ENCODE data around the gene CNGB1. TPM values are rescaled to one million over a fixed set of nuclear protein-coding genes. Genes with fewer than 3 reads are reported as not detected.

The CNGB1 gene
- total RNA-seq, 1 donor from 2014 or later, result 0.91 TPM

DNA sequence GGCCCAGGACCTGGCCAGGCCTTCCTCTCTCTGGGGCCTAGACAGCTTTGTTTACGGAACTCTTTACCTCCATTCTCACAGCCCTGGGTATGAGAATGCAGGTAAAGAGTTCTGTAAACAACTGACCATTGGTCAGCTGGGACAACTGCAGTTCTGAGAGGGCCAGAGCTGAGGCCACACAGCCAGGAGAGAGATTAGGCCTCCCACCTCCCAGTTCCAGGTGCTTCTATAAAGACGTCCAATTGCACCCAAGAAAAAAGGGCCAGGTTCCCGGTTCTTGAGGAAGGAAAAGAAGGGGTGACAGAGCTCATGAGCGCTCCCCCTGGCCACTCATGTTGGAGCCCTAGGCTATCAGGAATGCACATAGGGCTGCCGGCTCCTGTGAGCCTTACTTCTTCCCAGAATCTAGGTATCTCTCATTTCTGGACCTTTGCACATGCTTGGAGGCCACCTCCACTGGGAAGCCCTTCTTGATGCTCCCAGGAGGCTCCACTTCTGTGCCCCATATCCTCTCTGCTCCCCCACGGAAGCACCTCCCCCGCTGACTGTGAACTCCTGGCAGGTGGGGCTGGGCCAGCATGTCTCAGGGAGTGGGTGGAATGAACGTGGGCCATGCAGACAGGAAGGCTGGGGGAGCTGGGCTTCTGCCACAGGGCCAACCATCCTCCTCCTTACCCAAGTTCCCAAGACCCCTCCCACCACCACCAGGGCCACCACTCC, 13.1 kb downstream of the CNGB1 start:
- Mint-ChIP-seq H3K36me3 (ENCODE audit: unreplicated experiment) (no peaks in the 10 kb centered on the region), H3K9me3 (ENCODE audit: unreplicated experiment) (peaks cover 8% of the 10 kb centered on the region), H3K4me3 (ENCODE audit: unreplicated experiment) (no peak overlapping the region), H3K27me3 (ENCODE audit: unreplicated experiment) (peaks cover 7% of the 10 kb centered on the region), H3K27ac (ENCODE audit: unreplicated experiment) (no peak overlapping the region), H3K4me1 (ENCODE audit: low read depth, unreplicated experiment) (no peaks in the 10 kb centered on the region)
- no peak for TF ChIP-seq CTCF (IDR thresholded peaks at IDR 0.05; ENCODE audit: partially characterized antibody, unreplicated experiment)
- no peak for DNase-seq

DNA sequence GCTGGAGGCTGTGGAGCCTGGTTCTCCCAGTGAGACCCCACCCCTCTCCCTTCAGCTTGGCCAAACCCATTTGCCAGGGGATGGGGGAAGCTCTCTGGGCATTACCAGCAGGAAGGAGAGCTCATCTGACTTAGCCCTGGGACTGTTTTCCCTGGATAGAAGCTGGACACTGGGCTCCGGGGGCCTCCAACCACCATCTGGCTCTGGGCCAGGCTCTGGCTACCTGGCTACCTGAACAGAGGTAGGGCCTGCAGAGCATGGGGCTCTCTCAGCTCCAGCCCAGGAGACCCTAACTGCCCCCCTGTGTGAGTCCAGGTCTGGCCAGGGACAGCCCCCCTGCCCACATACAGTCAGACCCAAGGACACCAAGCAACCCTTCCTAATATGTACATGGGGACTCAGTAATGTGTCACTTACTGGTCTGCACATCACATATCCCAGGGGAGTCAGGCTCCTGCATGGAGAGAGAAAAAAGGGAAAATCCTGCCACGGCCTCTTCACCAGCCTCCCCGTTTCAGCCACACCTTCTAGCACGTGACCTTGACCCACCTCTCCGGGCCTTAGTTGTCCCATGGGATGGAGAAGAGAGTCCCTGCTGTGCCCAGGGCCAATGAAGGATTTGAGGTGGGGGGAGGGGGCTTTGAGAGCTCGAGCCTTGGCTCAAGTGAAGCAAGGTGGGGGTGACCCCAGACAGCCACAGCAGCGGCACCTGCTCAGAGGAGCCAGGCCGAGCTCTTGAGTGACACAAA, 13.8 kb downstream of the CNGB1 start:
- H3K9me3 Mint-ChIP-seq (ENCODE audit: unreplicated experiment), result peaks cover 6% of the 10 kb centered on the region
- no peaks in the 10 kb centered on the region for H3K4me1 Mint-ChIP-seq (ENCODE audit: low read depth, unreplicated experiment)
- DNase-seq, result no peak
- peaks cover 7% of the 10 kb centered on the region for H3K27me3 Mint-ChIP-seq (ENCODE audit: unreplicated experiment)
- no peak for TF ChIP-seq CTCF (IDR thresholded peaks at IDR 0.05; ENCODE audit: partially characterized antibody, unreplicated experiment)
- H3K4me3 Mint-ChIP-seq (ENCODE audit: unreplicated experiment), result no peak overlapping the region
- no peak overlapping the region for H3K27ac Mint-ChIP-seq (ENCODE audit: unreplicated experiment)
- no peaks in the 10 kb centered on the region for H3K36me3 Mint-ChIP-seq (ENCODE audit: unreplicated experiment)

GRCh38 chr16:57956270-57956808, 14.6 kb downstream of the CNGB1 start:
- H3K36me3 Mint-ChIP-seq (ENCODE audit: unreplicated experiment), result no peaks in the 10 kb centered on the region
- no peak for TF ChIP-seq CTCF (IDR thresholded peaks at IDR 0.05; ENCODE audit: partially characterized antibody, unreplicated experiment)
- no peak for DNase-seq
- peaks cover 6% of the 10 kb centered on the region for H3K9me3 Mint-ChIP-seq (ENCODE audit: unreplicated experiment)
- no peak overlapping the region for H3K27ac Mint-ChIP-seq (ENCODE audit: unreplicated experiment)
- H3K4me3 Mint-ChIP-seq (ENCODE audit: unreplicated experiment), result no peak overlapping the region
- no peaks in the 10 kb centered on the region for H3K4me1 Mint-ChIP-seq (ENCODE audit: low read depth, unreplicated experiment)
- H3K27me3 Mint-ChIP-seq (ENCODE audit: unreplicated experiment), result peaks cover 7% of the 10 kb centered on the region

GRCh38 chr16:57955572-57956188, 15.2 kb downstream of the CNGB1 start:
- H3K9me3 Mint-ChIP-seq (ENCODE audit: unreplicated experiment), result peaks cover 6% of the 10 kb centered on the region
- no peak overlapping the region for H3K27ac Mint-ChIP-seq (ENCODE audit: unreplicated experiment)
- H3K27me3 Mint-ChIP-seq (ENCODE audit: unreplicated experiment), result peaks cover 6% of the 10 kb centered on the region
- TF ChIP-seq CTCF (IDR thresholded peaks at IDR 0.05; ENCODE audit: partially characterized antibody, unreplicated experiment), result no peak
- no peak overlapping the region for H3K4me3 Mint-ChIP-seq (ENCODE audit: unreplicated experiment)
- no peaks in the 10 kb centered on the region for H3K36me3 Mint-ChIP-seq (ENCODE audit: unreplicated experiment)
- no peak for DNase-seq
- no peaks in the 10 kb centered on the region for H3K4me1 Mint-ChIP-seq (ENCODE audit: low read depth, unreplicated experiment)

Data from glutamatergic neuron (in vitro differentiated cells).